HG02870 (cell line): ENCODE measurements around the gene SNU13.
"Not testable (repeated sequence)": the region's sequence is repeated elsewhere in the genome, so short reads cannot be mapped to it uniquely, and the experiment has no call there.

Experiments used
- ATAC-seq: cut with Tn5 transposase; IDR thresholded peaks from one replicate; pipeline ENCODE4 v1.9.1; 2021; ENCODE audit warnings: mild to moderate bottlenecking, moderate library complexity; ENCODE audit not compliant: unreplicated experiment

SNU13 gene

GRCh38 chr22:41647771-41648170, 40.9 kb downstream of the SNU13 start:
- no peak for ATAC-seq

- ATAC-seq, result no peak
These were observed 46.1 kb downstream of the SNU13 start for GRCh38 chr22:41642331-41643110.

- no peak for ATAC-seq
These were observed 46.8 kb downstream of the SNU13 start for GRCh38 chr22:41641854-41642253.

- no peak for ATAC-seq
These were observed 49.9 kb downstream of the SNU13 start for GRCh38 chr22:41638748-41639147.

DNA sequence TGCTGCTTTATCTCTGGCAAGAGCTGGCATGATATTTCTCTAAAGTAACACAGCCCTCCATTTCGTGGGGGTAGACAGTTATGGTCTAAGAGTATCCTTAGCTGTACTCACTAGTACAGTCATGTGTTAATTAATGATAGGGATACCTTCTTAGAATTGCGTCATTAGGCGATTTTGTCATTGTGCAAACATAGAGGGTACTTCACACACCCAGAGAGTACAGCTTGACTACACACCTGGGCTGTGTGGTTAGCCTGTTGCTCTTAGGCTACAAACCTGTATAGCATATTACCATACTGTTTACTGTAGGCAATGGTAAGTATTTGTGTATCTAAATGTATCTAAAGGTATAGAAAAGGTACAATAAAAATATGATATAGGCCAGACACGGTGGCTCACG, 50.5 kb downstream of the SNU13 start:
- no peak for ATAC-seq

GRCh38 chr22:41637623-41638022, 51.0 kb downstream of the SNU13 start:
- not testable (repeated sequence) for ATAC-seq

GRCh38 chr22:41636467-41636866, 52.2 kb downstream of the SNU13 start:
- ATAC-seq, result no peak

DNA sequence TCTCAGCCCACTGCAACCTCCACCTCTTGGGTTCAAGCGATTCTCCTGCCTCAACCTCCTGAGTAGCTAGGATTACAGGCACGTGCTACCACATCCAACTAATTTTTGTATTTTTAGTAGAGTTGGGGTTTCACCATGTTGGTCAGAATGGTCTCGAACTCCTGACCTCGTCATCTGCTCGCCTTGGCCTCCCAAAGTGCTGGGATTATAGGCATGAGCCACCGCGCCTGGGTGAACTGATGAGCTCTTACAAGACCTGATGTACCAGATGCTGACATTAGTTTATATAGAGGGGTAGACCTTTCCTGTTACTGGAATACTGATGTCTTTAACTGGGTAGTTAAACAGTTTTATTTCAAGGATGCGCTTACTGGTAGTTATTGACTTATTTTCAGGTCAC, 54.1 kb downstream of the SNU13 start:
- not testable (repeated sequence) for ATAC-seq

- not testable (repeated sequence) for ATAC-seq
These were observed 57.1 kb downstream of the SNU13 start for GRCh38 chr22:41631615-41632014.

GRCh38 chr22:41631115-41631514, 57.6 kb downstream of the SNU13 start:
- not testable (repeated sequence) for ATAC-seq

GRCh38 chr22:41625577-41625976, 63.1 kb downstream of the SNU13 start:
- no peak for ATAC-seq
